Kidney tubule cell (primary cell): ENCODE results near the gene ZNF219.

ENCODE experiments used
- DNase-seq: peaks from one replicate; pipeline ENCODE4 v3.0.0-alpha.2; 2018; ENCODE audit warnings: low spot score

ZNF219 gene

DNA sequence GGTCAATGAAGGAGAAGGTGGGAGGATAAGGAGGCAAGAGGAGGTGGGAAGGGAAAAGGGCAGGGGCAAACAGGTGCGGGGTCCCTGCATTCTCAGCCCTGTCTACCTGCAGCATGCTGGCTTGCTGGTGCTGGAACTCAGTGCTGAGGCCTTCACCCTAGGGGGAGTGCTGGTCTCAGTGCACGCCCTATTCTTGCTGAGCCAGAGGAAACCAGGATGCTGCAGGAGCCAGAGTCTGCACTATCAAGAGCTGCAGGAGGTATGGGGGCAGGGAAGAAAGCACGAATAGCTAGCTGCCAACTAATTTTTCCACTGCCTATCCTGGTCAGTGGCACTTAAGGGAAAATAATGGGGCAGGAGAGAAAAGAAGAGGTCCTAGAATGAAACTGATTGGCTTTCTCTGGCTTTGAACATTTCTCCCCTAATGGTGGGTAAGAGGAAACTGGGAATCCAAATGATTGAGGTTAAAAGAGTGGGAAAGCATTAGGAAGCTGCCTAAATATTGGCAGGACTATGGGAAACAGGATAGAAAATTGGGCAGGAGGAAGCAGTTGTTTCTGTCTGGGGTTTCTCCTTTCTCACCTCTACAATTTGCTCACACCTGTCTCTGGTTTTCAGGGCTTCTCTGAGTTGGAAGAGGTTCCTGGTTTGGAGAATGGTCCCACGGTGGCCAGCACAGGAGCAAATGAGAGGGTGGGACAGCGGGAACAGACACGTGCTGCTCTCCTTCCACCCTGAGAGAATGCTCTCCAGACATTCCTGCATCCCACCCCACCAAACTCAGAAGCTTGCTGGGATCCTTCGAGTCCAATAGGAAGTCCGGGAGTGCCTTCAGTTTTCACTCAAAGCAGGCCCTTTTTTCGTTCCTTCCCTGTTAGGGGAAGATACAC is 4.3 kb upstream of the ZNF219 start:
- peak; percentile 35 for DNase-seq

DNA sequence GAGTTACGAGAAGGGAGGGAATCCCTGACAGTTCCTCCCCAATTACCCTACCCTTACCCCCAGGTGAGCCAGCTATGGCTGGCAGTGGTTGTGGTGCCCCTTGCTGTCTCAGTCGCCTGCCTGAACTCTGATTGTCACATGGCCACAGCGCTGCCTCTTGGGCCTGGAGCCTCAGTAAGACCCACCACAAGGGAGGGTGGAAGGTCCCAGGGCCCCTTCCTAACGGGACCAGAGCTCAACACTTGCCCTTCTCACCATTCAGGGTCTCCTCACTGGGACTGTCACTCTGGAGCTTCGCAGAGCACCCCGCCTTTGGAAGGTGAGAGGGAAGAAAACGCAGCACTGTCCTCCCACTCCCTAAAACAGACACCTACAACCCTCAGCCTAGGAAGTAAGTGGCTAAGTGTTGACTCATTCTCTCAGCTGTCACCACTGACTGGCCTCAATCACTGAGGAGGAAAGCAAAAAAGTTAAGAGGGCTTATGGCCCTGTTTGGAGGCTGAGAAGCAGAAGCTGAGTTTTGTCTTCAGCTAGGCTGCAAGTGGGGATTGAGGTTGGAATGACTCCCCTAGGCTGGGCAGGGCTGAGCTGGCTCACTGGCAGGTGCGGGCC is 3.5 kb upstream of the ZNF219 start:
- DNase-seq: peak; percentile 67

DNA sequence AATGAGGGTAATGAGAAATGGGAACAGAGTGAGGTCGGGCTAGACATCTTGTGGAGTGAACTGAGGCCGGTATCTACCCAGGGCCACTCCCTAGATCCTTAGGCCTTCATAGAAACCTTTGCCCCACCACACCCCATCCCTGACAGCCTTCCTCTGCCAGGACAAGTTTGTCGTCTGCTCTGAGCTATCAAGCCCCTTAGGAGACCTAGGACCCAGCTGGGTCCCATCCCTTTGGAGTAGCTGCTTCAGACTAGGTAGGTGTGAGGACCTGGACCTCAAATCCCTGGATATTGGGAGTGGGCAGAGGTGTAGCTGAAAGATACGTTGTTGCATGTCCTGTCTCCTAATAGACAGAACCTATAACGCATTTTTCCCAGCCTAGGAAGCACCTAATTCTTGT is 2.5 kb upstream of the ZNF219 start, which contains the start of gene TMEM253:
Gene TMEM253, plus strand, starts transcription at position 136 of the 400 bp plus-strand sequence. CDS start 278 bp downstream, outside the sequence.
- DNase-seq: no peak

DNA sequence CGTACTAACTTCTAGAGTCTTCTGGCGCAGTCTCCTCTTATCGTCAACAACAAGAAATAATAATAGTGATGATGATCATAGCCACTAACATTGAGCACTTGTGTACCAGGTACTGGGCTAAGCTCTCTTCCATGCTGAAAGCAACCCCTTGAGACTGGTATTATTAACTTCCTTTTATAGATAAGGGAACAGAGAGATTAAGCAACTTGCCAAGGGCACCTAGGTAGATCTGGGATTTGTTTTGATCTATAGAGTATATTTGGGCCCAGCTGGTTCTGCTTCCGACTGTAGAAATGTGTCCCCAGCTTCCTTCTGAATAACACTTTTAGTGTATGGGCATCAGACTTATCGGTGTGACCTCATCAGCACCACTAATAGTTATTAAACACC is 1.1 kb upstream of the ZNF219 start:
- DNase-seq: no peak

GRCh38 chr14:21098892-21099595 is 589 bp upstream of the ZNF219 start:
- no peak for DNase-seq

GRCh38 chr14:21097636-21098075 is 799 bp downstream of the ZNF219 start:
- DNase-seq: no peak

DNA sequence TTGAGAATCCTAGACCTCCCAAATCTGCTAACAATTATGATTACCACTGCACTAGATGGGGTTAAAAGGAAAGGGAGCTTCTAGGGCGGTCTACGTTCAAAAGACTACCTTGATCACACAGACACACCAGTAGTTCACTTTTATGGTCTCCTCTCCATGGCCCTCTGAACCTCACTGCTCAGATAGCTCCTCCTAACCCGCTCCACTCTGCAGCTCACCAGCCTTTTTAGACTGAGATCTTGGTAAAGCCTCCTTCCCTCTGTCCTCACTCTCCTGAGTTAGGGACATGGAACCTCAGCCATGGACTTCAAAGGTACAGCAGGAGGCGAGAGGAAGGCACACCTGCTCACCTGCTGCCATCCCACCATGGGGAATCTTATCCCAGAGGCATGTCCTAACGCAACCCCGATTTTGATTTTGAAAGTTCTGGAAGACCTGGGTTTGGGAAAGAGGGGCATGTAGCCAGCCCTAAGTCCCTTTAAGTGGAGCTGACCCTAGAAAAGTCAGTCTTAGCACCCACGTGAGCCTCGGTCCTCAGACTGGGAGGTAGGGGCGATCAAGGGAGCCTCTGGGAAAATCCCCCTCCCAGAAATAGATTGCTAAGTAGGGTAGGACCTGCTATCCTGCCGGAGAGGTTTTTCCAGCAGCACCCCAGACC is 1.3 kb downstream of the ZNF219 start:
- no peak for DNase-seq

DNA sequence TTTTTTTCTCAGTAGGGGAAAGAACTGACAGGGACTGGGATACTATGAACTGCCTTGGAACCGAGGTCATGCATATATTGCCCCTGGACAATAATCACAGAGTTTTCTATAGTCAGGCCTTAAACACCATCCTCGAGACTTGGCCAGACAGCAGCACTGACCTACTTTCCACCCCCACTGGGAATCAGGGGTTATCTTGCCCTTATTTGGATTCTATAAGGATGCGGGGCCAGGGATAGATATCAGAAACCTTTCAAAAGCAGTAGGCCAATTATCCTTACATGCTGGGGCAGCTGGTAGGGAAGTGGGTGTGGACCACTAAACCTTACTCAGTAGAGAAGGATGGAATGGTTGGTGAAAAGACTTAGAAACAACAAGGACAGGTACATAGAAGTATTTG is 2.0 kb downstream of the ZNF219 start:
- no peak for DNase-seq

DNA sequence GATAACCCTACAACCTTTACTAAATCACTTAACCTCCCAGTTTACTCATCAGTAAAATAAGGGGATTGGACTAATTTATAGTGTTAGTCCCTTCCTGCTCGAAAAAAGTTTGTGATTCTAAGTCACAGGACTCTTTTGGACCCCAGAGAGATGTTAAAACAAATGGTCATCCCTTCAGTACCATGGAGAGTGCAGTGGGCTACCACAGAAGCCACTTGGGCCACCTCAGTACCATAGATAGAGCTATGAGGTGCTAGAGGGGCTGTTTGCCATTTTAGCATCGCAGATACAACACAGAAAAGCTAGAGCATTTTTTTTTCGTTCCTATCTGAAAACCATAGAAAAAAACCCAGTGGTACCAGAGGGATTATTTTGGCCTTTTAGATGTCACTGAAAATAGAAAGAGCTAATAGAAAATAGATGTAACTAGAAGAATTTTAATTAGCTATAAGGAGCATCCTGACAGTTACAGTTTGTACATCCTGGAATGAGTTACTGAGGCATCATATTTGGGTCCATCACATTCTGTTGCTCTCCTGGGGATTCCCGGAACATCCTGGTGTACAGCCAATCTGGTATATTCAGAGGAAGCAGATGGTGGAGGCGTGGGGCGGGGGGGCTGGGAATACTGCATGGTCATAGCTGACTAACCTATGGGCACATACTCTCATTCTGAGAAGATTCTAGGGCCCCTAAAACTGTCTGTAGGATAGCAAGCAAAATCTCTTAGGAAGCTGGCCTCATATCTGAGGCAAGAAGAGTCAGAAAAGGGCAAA is 2.8 kb downstream of the ZNF219 start:
- peak; percentile 55 for DNase-seq

- DNase-seq: peak; percentile 88
Observed at GRCh38 chr14:21093769-21094681, 4.4 kb downstream of the ZNF219 start.

DNA sequence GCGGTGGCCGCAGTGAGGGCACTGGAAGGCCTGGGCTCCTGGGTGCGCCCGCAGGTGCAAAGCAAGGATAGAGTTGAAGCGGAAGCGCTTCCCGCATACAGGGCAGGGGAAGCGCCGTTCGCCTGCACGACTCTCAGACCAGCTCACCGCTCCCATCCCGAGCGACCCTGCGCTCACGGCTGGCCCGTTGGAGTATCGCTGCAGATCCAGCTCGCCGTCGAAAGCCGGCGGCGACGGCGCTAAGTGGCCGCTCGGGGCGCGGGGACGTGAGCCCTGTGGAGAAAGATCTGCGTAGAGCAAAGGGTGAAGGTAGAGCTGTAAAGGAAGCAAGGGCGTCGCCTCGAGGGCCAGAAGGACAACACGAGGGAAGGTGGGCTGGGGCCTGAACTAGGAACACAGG is 5.4 kb downstream of the ZNF219 start:
- DNase-seq: no peak

- DNase-seq: peak; percentile 80
Observed at GRCh38 chr14:21092273-21093011, 6.0 kb downstream of the ZNF219 start.

- DNase-seq: no peak
Observed at GRCh38 chr14:21091821-21092272, 6.6 kb downstream of the ZNF219 start.

DNA sequence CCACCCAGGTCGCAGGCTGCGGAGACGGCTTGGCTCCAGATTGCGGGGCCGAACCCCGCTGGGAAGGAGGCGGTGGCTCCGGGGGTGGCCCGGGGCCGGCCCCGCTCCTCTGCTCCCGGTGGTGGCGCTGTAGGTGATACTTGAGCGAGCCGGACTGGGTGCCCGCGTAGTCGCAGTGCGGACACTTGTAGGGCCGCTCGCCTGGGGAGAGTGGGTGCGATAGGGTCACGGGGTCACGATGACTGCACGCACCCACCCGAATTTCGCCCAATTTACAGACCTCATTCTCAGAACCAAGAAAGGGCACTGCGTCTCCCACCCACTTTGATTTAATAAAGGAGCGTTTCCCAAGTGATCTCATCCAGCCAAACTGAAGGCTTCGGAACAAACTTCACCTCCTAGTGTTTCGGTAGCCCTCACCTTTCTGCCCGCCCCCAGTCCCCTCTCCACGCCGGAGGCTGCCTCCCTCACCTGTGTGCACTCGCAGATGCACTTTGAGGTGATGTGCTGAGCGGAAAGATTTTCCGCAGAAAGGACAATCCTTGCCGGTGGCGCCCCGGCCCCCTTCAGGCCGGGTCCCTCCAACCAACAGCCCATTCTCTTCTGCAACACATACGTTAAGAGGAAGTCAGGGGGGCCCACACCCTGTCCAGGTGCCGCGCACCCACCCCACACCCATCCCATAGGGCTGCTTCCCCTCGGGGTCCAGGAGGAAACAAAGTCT is 7.4 kb downstream of the ZNF219 start:
- DNase-seq: no peak

DNA sequence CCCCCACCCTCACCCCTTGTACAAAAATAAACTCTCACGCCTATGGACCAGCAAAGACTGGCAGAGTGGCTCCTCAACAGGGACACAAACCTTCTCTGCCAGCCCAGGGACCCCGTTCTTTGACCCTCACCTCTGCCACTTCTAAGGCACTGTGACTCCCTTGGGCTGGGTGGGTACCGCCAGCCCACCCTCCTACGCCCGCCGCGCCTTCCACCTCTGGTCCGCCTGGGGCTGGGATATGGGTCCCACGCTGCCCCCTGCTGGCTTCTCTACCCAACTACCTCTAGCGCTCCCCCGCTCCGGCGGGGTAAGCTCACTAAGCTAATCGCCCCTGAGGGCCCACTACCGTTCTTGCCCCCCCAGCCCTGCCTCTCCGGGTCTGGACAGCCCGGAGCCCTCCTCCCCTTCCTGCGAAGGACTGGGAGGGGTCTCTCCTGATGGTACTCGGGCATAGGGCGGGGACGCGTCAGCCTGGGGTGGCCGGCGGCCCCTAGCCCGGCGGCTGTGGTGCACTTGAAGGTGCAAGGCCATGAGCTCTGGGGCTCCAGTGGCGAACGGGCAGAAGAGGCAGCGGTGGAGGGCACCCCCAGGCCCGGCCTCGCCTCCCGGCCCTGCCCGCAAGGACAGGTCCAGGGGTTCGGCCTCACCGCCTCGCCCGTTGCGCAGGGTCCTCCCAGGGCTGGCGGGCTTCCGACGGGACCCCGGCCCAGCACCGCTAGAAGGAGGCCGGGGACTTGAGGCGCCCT is 8.1 kb downstream of the ZNF219 start:
- no peak for DNase-seq

DNA sequence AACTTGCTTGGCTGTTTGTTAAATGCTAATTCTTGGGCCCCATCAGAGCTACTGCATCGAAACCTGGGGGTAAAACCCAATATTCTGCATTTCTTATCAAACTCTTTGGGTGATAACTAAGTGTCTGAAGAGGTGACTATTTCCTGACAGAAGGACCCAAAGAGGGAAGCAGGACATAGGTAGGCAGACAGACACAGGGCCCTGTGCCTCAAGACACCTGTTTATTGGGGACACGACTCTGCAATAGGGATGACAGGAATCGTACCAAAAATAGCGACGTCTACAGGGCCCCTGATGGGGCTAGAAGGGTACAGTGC is 8.6 kb downstream of the ZNF219 start:
- DNase-seq: no peak

DNA sequence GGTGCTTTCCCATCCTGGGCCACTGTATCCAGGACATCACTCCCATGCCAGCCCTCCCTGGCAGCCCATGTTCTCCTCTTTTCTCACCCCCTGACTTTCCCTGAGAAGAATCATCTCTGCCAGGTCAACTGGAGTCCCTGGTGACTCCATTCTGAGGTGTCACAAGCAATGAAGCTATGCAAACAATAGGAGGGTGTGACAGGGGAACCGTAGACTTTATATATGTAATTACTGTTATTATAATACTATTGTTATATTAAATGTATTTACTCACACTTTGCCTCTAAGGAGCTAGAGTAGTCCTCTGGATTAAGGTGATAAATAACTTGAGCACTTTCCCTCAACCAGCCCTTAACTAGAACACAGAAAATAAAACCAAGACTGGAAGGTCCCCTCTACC is 9.2 kb downstream of the ZNF219 start:
- DNase-seq: no peak

- no peak for DNase-seq
Observed at GRCh38 chr14:21088687-21089086, 9.8 kb downstream of the ZNF219 start.
